ENCODE results near the gene GRIK4. TPM values are rescaled to one million over a fixed set of nuclear protein-coding genes. Genes with fewer than 3 reads are reported as not detected.

The GRIK4 gene
- total RNA-seq, 2 experiments from 2014 or later: 0.06 TPM; not detected in 1

DNA sequence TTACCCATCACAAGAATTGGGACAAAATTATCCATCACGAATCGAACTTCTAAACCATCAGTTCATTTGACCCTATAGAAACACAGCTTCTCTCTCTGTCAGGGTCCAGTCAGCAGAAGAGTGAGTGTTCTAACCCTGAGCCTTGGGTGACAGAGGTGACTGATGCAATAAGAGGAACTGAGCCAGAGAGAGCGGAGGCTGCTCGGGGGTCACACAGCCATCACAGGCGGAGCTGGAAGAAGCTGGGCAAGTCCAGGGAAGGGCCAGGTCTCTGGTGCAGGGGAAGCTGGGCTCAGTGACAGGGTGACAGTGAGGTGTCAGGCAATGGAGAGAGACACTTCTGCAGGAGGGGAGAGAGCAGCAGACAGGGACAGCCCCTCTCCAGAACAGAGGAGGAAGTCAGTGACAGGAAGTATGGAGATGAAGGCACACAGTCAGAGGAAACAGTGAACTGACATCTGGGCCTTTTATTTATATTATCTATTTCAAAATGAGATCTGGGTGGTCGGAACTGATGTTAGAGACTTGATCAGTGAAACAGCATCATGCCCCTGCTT is 328.4 kb downstream of the GRIK4 start:
- ChIA-PET POLR2A (interaction anchor here (0.6 to 0.8 kb wide), 3 partner anchors 11 to 202 kb away, joined by 3 to 4 read pairs (median 3); no protein-coding TSS in a partner anchor), CTCF (ENCODE audit: unreplicated experiment) (no interaction called here)
- Histone ChIP-seq H3K4me3 (ENCODE audit: low read depth, low read length, poor library complexity, severe bottlenecking) (no peak overlapping the region), H4K20me1 (ENCODE audit: insufficient read depth, low read length) (no peaks in the 10 kb centered on the region), H3K27ac (ENCODE audit: low read depth, low read length, poor library complexity, severe bottlenecking) (no peak overlapping the region), H3K79me2 (ENCODE audit: insufficient read depth, low read depth, low read length) (no peaks in the 10 kb centered on the region), H3K36me3 (ENCODE audit: insufficient read depth, low read length) (no peaks in the 10 kb centered on the region), H3K4me1 (ENCODE audit: insufficient read depth, low read length, poor library complexity, severe bottlenecking) (peaks cover 12% of the 10 kb centered on the region), H2AFZ (ENCODE audit: low read length) (peak overlapping the region; percentile 71), H3K4me2 (ENCODE audit: low read length) (peak overlapping the region; percentile 31; the same call in 1 of the 2 replicates), H3K9me3 (ENCODE audit: low read length) (no peaks in the 10 kb centered on the region), H3K9me2 (ENCODE audit: insufficient read depth, low read length) (no peaks in the 10 kb centered on the region)
- no TSS peak for BruUV-seq (replicated peaks)
- TF ChIP-seq, protein P1, sequence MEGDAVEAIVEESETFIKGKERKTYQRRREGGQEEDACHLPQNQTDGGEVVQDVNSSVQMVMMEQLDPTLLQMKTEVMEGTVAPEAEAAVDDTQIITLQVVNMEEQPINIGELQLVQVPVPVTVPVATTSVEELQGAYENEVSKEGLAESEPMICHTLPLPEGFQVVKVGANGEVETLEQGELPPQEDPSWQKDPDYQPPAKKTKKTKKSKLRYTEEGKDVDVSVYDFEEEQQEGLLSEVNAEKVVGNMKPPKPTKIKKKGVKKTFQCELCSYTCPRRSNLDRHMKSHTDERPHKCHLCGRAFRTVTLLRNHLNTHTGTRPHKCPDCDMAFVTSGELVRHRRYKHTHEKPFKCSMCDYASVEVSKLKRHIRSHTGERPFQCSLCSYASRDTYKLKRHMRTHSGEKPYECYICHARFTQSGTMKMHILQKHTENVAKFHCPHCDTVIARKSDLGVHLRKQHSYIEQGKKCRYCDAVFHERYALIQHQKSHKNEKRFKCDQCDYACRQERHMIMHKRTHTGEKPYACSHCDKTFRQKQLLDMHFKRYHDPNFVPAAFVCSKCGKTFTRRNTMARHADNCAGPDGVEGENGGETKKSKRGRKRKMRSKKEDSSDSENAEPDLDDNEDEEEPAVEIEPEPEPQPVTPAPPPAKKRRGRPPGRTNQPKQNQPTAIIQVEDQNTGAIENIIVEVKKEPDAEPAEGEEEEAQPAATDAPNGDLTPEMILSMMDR (conservative IDR thresholded peaks at IDR 0.05; ENCODE audit: low read length): no peak
- no peak for TF ChIP-seq EZH2phosphoT487 (IDR thresholded peaks at IDR 0.05; ENCODE audit: borderline replicate concordance, low read depth, low read length)
- peak; percentile 36 for DNase-seq (ENCODE audit: low spot score)
- intact Hi-C loops (cut with micrococcal nuclease; ENCODE audit: unreplicated experiment): no loop called here

DNA sequence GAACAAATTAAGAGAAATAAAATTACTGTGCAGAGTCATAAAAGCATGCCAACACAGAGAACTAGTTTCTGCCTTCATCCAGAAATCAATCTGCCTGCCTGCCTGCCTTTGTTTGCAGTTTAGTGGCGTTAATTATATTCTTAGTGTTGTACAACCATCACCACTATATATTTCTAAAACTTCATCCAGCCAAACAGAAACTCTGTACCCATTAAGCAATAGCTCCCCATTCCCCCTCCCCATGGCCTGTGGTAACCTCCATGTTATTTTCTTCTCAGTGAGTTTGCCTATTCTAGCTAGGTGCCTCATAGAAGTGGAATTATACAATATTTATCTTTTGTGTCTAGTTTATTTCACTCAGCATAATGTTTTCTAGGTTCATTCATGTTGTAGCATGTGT is 329.1 kb downstream of the GRIK4 start:
- no peak for TF ChIP-seq EZH2phosphoT487 (IDR thresholded peaks at IDR 0.05; ENCODE audit: borderline replicate concordance, low read depth, low read length)
- TF ChIP-seq, protein P1 (conservative IDR thresholded peaks at IDR 0.05; ENCODE audit: low read length): no peak
- no peaks in the 10 kb centered on the region for H3K36me3 ChIP-seq (ENCODE audit: insufficient read depth, low read length)
- no peaks in the 10 kb centered on the region for H3K79me2 ChIP-seq (ENCODE audit: insufficient read depth, low read depth, low read length)
- H3K27ac ChIP-seq (ENCODE audit: low read depth, low read length, poor library complexity, severe bottlenecking): no peak overlapping the region
- CTCF ChIA-PET (ENCODE audit: unreplicated experiment): no interaction called here
- no peaks in the 10 kb centered on the region for H3K9me3 ChIP-seq (ENCODE audit: low read length)
- no peaks in the 10 kb centered on the region for H4K20me1 ChIP-seq (ENCODE audit: insufficient read depth, low read length)
- H2AFZ ChIP-seq (ENCODE audit: low read length): peak overlapping the region; percentile 71
- H3K9me2 ChIP-seq (ENCODE audit: insufficient read depth, low read length): no peaks in the 10 kb centered on the region
- peak overlapping the region; percentile 31; the same call in 1 of the 2 replicates for H3K4me2 ChIP-seq (ENCODE audit: low read length)
- intact Hi-C loops (cut with micrococcal nuclease; ENCODE audit: unreplicated experiment): no loop called here
- no peak overlapping the region for H3K4me3 ChIP-seq (ENCODE audit: low read depth, low read length, poor library complexity, severe bottlenecking)
- no TSS peak for BruUV-seq (replicated peaks)
- DNase-seq (ENCODE audit: low spot score): no peak
- POLR2A ChIA-PET: interaction anchor here (0.6 kb wide), 1 partner anchor 201 kb away, joined by 3 read pairs; no protein-coding TSS in a partner anchor
- peaks cover 12% of the 10 kb centered on the region for H3K4me1 ChIP-seq (ENCODE audit: insufficient read depth, low read length, poor library complexity, severe bottlenecking)

DNA sequence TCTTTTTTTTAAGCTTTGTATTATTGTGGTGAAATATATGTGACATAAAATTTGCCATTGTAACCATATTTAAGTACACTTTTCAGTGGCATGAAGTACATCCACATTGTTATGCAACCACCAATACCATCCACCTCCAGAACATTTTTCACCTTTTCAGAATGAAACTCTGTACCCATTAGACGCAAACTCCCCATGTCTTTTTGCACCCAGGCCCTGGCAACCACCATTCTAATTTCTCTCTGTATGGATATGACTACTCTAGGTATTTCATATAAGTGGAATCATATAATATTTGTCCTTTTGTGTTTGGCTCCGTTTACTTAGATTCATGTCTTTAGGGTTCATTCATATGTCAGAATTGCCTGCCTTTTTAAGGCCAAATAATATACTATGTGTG is 329.5 kb downstream of the GRIK4 start:
- no TSS peak for BruUV-seq (replicated peaks)
- Histone ChIP-seq H3K36me3 (ENCODE audit: insufficient read depth, low read length) (no peaks in the 10 kb centered on the region), H3K4me3 (ENCODE audit: low read depth, low read length, poor library complexity, severe bottlenecking) (no peak overlapping the region), H3K4me1 (ENCODE audit: insufficient read depth, low read length, poor library complexity, severe bottlenecking) (peaks cover 12% of the 10 kb centered on the region), H3K79me2 (ENCODE audit: insufficient read depth, low read depth, low read length) (no peaks in the 10 kb centered on the region), H2AFZ (ENCODE audit: low read length) (no peak overlapping the region), H3K9me2 (ENCODE audit: insufficient read depth, low read length) (no peaks in the 10 kb centered on the region), H3K9me3 (ENCODE audit: low read length) (no peaks in the 10 kb centered on the region), H3K27ac (ENCODE audit: low read depth, low read length, poor library complexity, severe bottlenecking) (no peak overlapping the region), H3K4me2 (ENCODE audit: low read length) (no peak overlapping the region), H4K20me1 (ENCODE audit: insufficient read depth, low read length) (no peaks in the 10 kb centered on the region)
- ChIA-PET POLR2A (no interaction called here), CTCF (ENCODE audit: unreplicated experiment) (no interaction called here)
- DNase-seq (ENCODE audit: low spot score): no peak
- intact Hi-C loops (cut with micrococcal nuclease; ENCODE audit: unreplicated experiment): no loop called here
- TF ChIP-seq EZH2phosphoT487 (IDR thresholded peaks at IDR 0.05; ENCODE audit: borderline replicate concordance, low read depth, low read length): no peak
- TF ChIP-seq, protein P1 (conservative IDR thresholded peaks at IDR 0.05; ENCODE audit: low read length): no peak

Measured in OCI-LY7 (cell line).